GM21717 (cell line): ENCODE results near the gene SGSM2.

Experiments used
- ATAC-seq: cut with Tn5 transposase; IDR thresholded peaks from one replicate; pipeline ENCODE4 v1.9.1; 2021; ENCODE audit warnings: mild to moderate bottlenecking, moderate library complexity; ENCODE audit not compliant: unreplicated experiment

Gene SGSM2

GRCh38 chr17:2397247-2398171 is 60.2 kb downstream of the SGSM2 start:
- no peak for ATAC-seq

- no peak for ATAC-seq
Measured at GRCh38 chr17:2398182-2398581, 60.9 kb downstream of the SGSM2 start.

GRCh38 chr17:2398655-2399571 is 61.6 kb downstream of the SGSM2 start:
- ATAC-seq: no peak

DNA sequence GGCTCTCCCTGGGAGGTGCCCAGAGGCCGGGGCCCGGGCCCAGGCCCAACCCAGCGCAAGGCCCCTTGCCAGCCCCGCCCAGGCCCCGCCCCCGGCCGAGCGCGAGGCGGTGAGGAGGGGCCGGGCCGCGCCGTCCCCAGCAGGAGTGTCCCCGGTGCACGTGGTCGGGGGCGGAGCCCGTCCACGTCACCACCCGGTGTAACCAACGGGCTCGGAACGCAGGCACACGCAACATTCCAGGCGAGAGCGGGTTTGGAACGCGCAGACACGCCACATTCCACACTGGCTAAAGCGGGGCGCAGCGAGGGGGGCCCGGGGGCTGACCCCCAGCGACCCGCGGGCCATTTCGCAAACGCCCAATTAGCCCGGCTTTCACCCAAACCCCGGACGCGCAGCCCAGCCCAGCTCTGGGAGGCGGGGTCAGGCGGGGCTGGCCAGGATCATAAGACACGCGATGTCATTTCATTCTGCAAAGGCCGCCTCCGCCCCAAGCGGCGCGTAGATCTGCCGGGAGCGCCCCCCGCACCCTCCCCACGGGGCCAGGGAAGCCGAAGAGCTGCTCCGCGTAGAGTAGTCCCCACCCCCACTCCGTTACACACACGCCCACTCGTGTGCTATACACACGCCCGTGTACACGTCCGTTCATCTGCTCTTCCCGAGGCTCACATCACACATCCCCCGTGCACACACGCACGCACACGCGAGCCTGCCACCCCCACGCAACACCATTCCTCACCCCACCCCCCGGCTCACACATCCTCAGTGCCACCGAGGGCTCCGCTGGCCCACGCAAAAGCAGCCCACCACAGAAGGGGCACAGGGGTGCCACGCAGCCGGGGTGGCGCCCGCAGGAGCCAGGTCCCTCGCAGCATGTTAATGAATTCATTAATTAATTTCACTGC is 62.5 kb downstream of the SGSM2 start:
- ATAC-seq: peak; percentile 33

- ATAC-seq: no peak
Measured at GRCh38 chr17:2400474-2400866, 63.2 kb downstream of the SGSM2 start.

DNA sequence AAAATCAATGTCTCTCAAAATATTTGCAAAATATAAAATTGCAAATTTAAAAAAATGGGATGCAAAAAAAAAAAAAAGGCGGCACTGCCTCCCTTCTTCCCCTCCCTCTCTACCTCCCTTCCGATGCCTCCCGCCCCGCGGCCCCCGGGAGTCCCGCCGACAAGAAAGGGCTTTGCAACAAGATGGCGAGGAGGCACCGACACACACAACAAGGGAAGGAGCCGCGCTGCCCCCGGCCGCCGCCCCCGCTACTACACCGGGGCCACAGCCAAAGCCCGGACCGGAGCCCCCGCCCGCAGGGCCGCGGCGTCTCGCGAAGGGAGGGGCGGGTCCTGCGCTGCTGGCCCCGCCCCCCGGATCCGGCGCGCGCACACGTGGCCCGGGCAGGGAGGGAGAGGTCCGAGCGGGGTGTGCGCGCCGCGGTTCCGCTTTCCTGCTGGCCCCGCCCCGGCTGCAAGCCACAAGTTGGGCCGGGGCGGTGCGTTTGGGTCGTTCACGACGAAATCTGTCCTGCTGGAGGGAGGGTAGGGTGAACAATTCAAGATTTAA is 63.6 kb downstream of the SGSM2 start, which contains the start of gene MNT:
Gene MNT, minus strand, starts transcription at position 184 of the 549 bp plus-strand sequence. CDS start 348 bp downstream, outside the sequence.
- peak; percentile 26 for ATAC-seq

- ATAC-seq: peak; percentile 47
Measured at GRCh38 chr17:2401426-2402221, 64.3 kb downstream of the SGSM2 start.

DNA sequence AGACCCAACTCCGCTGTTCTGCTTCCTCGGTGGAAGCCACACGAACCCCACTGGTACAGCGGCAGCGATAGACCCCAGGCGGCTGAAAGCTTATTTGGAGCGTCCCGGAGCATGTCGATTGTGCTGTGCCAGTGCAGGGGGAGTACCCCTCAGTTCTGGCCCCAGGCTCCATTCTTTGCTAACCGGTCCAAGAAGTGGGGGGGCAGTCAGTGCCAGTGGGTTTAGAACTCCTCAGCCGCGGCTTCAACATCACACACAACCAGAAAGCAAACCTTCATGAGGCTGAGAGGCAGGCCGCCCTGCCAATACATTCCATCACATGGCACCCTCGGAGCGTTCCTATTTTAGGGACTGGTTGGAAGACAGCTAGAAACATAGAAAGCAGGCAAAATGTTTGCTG is 65.2 kb downstream of the SGSM2 start:
- ATAC-seq: no peak

- no peak for ATAC-seq
Measured at GRCh38 chr17:2403044-2403443, 65.7 kb downstream of the SGSM2 start.

- ATAC-seq: no peak
Measured at GRCh38 chr17:2405247-2405926, 68.1 kb downstream of the SGSM2 start.

DNA sequence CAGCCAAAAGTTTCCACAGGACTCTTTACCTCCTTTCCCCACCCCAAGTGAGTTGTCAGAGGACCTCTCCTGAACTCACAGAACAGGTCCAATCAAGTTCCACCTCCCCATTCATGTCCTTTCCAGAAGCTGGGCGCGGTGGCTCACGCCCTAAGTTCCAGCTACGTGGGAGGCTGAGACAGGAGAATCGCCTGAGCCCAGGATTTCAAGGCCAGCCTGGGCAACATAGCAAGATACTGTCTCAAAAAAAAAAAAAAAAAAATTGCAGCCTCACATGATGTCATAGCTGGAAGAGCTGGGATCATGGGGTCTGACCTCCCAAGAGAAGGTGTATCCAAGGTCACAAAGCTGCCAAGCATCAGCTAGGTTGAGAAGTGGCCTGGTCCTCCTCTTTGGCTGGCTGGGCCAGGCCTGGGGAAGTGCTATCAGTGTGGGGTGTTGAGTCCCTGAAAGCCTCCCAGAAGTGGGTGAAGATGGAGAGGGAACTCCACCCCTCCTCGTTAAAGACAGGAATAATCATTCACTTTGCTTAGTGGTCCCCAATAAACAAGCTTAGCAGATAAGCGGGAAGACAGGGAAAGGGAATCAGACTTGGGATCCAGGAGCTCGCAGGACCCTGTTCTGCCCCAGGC is 69.1 kb downstream of the SGSM2 start:
- ATAC-seq: no peak

GRCh38 chr17:2406903-2407790 is 69.8 kb downstream of the SGSM2 start:
- no peak for ATAC-seq

DNA sequence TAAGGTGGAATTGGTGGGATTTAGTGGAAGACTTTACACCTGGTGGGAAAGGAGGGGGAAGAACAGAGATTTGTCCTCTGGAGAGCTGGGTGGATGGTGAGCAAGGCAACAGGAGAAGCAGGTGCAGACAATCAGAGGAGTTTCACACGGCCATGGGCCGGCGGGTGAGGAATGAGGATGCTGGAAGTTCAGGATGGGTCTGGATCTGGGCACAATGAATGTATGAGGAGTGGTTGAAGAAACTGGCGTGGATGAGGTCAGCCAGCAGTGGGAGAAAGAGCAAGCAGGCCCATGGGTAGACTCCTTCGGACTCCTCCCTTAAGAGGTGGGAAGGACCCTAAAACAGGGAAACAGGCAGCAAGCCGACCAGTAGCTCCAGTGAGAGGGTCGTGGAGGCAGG is 73.7 kb downstream of the SGSM2 start:
- ATAC-seq: no peak

- ATAC-seq: no peak
Measured at GRCh38 chr17:2412561-2413021, 75.3 kb downstream of the SGSM2 start.

- ATAC-seq: no peak
Measured at GRCh38 chr17:2414446-2415064, 77.3 kb downstream of the SGSM2 start.

- ATAC-seq: no peak
Measured at GRCh38 chr17:2415081-2415480, 77.8 kb downstream of the SGSM2 start.
